AG09319 (cell line): ENCODE data around the gene DLGAP1.
"Not testable (repeated sequence)": the region's sequence is repeated elsewhere in the genome, so short reads cannot be mapped to it uniquely, and the experiment has no call there.

Experiments
- DNase-seq: peaks from one replicate; pipeline ENCODE4 v3.0.0-alpha.2; 2010; ENCODE audit warnings: low read depth; ENCODE audit errors: extremely low read depth
- CTCF ChIP-seq: IDR thresholded peaks from 2 replicates; pipeline ENCODE4 v1.5.1; 2011; ENCODE audit warnings: low read depth, mild to moderate bottlenecking, inconsistent platforms, low read length, moderate library complexity

The DLGAP1 gene

GRCh38 chr18:4333043-4333442 lies 122.1 kb downstream of the DLGAP1 start:
- TF ChIP-seq CTCF = no peak

GRCh38 chr18:4319738-4320677 lies 135.1 kb downstream of the DLGAP1 start:
- DNase-seq = no peak
- TF ChIP-seq CTCF = no peak

More at GRCh38 chr18:4333043-4333442, 122.1 kb downstream of the DLGAP1 start:
- no peak for DNase-seq

- TF ChIP-seq CTCF = no peak
- DNase-seq = no peak
Observed at GRCh38 chr18:4318311-4318710, 136.8 kb downstream of the DLGAP1 start.

GRCh38 chr18:4311945-4312344 lies 143.2 kb downstream of the DLGAP1 start:
- DNase-seq = not testable (repeated sequence)

GRCh38 chr18:4311136-4311535 lies 144.0 kb downstream of the DLGAP1 start:
- no peak for TF ChIP-seq CTCF
- no peak for DNase-seq

GRCh38 chr18:4309227-4309626 lies 145.9 kb downstream of the DLGAP1 start:
- no peak for DNase-seq
- TF ChIP-seq CTCF = no peak

- no peak for TF ChIP-seq CTCF
- DNase-seq = no peak
Observed at GRCh38 chr18:4308576-4308975, 146.5 kb downstream of the DLGAP1 start.
